Left kidney (tissue), 2 donors: Measurements from ENCODE around the gene WWOX. TPM values are rescaled to one million over a fixed set of nuclear protein-coding genes. Genes with fewer than 3 reads are reported as not detected.
A peak's percentile ranks its signal among the peaks of the same experiment; 100 is the strongest.

Experiments
- DNase-seq: peaks from one replicate; pipeline ENCODE4 v3.0.0-alpha.2; 2013
- polyA plus RNA-seq: library from polyadenylated mRNA; unstranded; fragments of 120-200 nt; gene quantifications from one replicate; pipeline ENCODE4 v1.2.1, GENCODE V29; 2013; ENCODE audit not compliant: insufficient read length

Gene WWOX
- polyA plus RNA-seq, 1 donor, result 34.1 TPM

GRCh38 chr16:79104567-79104966 is 1005.1 kb downstream of the WWOX start:
- no peak for DNase-seq

DNA sequence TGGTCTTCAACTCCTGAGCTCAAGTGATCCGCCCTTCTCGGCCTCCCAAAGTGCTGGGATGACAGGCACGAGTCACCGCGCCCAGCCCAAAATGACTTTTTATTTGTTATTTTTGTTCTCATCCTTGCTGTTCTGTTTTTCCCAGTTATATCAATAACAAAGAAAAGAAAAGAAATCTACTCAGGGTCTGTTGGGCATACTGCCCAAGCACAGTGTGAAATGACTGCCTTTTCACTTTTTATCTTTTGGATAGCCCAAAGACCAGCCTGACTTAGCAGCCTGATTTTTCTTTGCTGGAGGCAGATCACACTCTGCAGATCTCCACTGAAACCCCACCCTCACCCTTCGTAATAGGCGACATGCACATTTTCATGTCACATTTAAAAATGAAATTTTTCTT is 1007.8 kb downstream of the WWOX start:
- DNase-seq, result no peak

- no peak for DNase-seq
These were observed 1010.3 kb downstream of the WWOX start for GRCh38 chr16:79109771-79110170.

GRCh38 chr16:79110242-79110641 is 1010.8 kb downstream of the WWOX start:
- DNase-seq, result no peak

DNA sequence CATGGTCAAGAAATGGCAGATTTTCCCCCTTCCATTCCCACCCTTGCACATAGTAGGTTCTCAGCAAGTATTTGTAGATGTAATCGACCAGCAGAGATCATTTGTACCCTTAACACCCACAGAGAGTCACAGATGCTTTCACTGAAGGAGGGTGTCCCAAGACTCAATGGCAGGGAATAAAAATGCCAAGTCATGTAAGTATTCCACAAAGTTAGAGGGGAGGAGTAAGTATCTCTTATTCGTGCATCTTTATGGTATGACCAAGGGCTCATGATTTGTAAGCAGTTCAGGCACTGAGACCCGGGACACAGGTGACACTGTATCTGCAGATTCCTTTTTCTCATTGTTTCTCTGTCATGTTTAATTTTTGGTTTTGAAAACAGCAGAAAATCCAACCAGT is 1011.5 kb downstream of the WWOX start:
- no peak for DNase-seq

GRCh38 chr16:79112462-79112861 is 1013.0 kb downstream of the WWOX start:
- DNase-seq, result no peak

DNA sequence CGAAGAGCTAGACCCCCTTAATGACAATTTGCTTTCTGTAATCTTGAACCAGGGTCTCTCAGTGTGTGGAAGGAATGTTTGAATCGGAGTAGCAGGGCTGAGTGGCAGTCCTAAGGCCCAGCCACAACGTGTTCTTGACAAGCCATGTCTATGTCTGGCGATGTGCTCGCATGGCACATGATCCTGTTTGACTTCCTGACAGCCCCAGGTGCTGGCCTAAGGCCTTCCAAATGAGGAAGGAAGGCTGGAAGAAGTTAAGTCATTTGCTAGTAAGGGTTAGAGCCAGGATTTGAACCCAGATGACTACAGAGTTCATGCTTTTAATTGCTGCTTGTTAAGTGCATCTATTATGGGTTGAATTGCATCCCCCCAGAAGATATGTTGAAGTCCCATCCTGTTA is 1014.4 kb downstream of the WWOX start:
- no peak for DNase-seq

DNA sequence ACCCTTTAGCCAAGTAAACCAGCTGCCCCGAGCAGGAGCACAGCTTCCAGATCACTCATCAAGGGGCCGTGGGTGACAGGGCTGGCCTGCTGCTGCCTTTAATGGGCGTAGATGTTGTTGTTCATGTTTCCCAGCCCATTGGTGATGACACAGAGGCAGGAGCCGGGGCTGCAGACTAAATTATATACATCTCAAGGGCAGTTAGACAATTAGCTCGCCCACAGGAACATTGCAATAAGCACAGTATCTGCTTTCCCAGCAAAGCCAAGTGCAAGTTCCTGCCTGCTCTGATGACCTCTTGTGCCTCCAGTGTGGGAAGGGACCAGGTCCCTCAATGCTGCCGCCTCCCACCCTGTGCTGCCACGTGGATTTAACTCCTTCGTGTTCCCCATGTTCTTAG is 1015.3 kb downstream of the WWOX start:
- DNase-seq, result no peak

- DNase-seq, result peak; percentile 30
These were observed 1022.5 kb downstream of the WWOX start for GRCh38 chr16:79121906-79122305.

- DNase-seq, result no peak
These were observed 1022.9 kb downstream of the WWOX start for GRCh38 chr16:79122343-79122742.

GRCh38 chr16:79124016-79124756 is 1024.7 kb downstream of the WWOX start:
- DNase-seq, result no peak

DNA sequence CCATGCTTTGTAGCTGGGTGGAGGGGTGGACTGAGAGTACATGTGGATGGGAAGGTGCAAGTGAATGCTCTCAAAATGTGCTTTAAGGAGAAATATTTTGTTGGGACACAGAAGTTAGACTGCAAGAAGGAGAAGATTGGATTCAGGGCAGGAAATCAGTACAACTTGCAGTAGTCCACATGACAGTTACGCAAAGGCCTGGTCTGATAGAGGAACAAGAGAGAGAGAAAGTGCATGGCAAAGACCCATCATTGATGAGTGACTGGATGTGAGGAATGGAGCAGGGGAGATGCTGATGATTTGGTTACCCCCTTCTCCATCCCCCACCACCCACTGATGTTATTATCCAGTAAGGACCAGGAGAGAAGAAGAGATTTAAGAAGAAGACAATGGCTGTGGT is 1028.3 kb downstream of the WWOX start:
- no peak for DNase-seq

GRCh38 chr16:79128706-79129105 is 1029.3 kb downstream of the WWOX start:
- no peak for DNase-seq

GRCh38 chr16:79130616-79131015 is 1031.2 kb downstream of the WWOX start:
- DNase-seq, result no peak

DNA sequence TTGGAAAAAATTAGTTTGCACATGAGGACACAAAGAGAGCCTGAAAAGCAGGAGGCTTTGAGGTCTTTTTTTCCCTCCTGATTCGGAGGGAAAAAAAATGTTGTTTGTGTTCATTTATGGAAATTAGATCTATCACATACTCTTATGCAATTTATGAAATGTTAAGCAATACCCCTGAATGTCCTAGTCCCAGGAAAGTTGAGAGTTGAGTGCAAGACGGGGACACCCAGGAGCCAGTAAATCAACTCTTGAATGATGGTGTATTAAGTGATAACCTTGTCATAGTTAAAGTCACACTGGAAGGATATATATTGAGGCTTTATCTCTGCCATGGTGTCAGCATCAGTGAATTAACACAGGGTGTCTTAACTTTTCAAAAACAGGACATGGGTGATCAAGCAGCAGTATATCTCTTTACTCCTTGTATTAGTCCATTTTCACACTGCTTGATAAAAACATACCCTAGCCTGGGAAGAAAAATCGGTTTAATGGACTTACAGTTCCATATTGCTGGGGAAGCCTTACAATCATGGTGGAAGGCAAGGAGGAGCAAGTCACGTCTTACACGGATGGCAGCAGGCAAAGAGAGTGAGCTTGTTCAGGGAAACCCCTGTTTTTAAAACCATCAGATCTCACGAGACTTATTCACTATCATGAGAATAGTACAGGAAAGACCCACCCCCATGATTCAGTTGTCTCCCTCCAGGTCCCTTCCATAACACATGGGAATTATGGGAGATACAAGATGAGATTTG is 1032.0 kb downstream of the WWOX start:
- DNase-seq, result no peak

GRCh38 chr16:79132701-79133100 is 1033.2 kb downstream of the WWOX start:
- peak; percentile 61 for DNase-seq

DNA sequence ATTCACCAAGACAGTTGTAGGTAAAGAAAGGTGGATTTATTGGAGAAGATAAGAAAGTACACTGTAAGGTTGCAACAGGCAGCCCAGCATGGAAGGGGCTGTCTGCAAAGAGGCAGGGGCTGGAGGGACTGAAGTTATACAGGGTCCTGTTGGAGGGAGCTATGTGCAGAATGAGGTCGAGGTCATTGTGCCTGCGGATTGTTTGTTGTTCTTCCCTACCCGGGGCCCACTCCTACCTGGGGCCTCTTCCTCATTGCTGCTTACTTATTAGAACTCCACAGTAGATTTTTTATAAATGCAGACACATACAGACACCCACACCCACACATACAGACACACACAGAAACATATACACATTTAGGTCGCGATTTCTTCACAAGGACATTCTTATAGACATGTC is 1034.8 kb downstream of the WWOX start:
- no peak for DNase-seq

DNA sequence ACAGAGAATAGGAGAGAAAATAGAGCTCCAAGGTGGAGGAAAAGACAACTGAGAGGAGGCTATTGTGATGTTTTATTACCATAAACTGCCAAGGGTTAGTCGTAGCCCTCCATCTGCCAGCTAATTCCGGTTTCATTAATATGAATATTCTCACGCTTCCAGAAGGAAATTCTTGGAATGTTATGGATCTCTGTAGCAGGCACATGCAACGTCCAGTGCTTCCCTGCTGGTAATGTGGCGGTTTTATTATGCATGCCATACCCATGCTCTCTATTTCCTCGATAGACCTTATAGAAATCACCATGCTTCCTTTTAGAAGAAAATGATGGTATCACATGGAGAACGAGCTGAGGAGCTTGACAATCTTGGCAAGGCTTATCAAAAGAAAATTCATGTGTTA is 1037.5 kb downstream of the WWOX start:
- no peak for DNase-seq

GRCh38 chr16:79137426-79137939 is 1038.0 kb downstream of the WWOX start:
- no peak for DNase-seq

DNA sequence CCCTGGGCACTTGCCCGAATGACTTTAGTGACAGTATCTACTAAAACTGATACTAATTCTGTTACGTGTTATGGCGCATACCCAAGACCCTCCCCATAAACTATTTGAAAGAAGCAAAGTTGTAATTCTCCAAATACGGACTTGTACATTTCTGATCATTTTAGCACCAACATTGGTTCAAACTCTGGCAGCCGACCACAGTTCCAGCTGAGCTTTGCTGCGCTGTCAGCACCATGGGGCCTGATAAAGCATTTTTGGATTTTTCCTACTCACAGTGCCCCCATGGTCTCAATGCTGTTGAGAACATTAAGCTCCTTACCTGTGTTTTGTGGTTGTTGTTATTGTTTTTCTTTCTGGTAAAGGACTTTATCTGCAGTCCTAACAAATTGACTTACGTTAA is 1040.3 kb downstream of the WWOX start:
- no peak for DNase-seq

DNA sequence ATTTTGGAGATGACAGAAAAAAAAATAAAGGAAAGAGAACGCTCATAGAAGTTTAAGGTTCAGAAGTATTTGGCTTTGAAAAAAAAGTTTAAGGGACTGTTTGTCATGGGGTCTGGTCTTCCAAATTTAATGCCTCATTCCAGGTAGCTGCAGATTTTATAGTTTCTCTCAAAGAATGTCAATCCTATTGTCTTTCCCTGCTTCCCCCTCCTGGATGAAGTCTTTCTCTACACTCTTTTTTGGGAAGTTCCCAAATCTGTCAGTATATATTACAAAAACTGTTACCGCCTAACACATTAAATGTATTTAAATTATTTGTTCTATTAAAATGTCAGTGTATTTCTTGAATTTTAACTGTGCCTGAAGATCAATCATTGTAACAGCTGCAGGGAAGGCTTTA is 1043.6 kb downstream of the WWOX start:
- DNase-seq, result no peak

- DNase-seq, result no peak
These were observed 1050.7 kb downstream of the WWOX start for GRCh38 chr16:79150151-79150550.

- no peak for DNase-seq
These were observed 1051.3 kb downstream of the WWOX start for GRCh38 chr16:79150632-79151310.
